Neuronal stem cell (in vitro differentiated cells): ENCODE data around the gene ADARB1.

Experiments used
- DNase-seq: peaks from one replicate; pipeline ENCODE4 v3.0.0-alpha.2; 2013; ENCODE audit warnings: low spot score
- H2AFZ ChIP-seq: one replicate; pipeline ENCODE4 v1.6.1; 2013; ENCODE audit warnings: mild to moderate bottlenecking, low read length, inconsistent platforms
- H2AK5ac ChIP-seq: 2 replicates; pipeline ENCODE4 v1.6.1; 2013; ENCODE audit warnings: low read depth, mild to moderate bottlenecking, inconsistent platforms, low read length, moderate library complexity, mixed read lengths
- H2BK120ac ChIP-seq: 2 replicates; pipeline ENCODE4 v1.6.1; 2013; ENCODE audit warnings: low read depth, mild to moderate bottlenecking, inconsistent platforms, low read length, moderate library complexity, mixed read lengths
- H2BK12ac ChIP-seq: one replicate; pipeline ENCODE4 v1.6.1; 2013; ENCODE audit warnings: low read length, inconsistent platforms
- H2BK15ac ChIP-seq: 2 replicates; pipeline ENCODE4 v1.6.1; 2013; ENCODE audit warnings: mild to moderate bottlenecking, low read length, inconsistent platforms, mixed read lengths
- H2BK5ac ChIP-seq: one replicate; pipeline ENCODE4 v1.6.1; 2013; ENCODE audit warnings: inconsistent platforms, mild to moderate bottlenecking, low read length, moderate library complexity
- H3K14ac ChIP-seq: one replicate; pipeline ENCODE4 v1.6.1; 2013; ENCODE audit warnings: low read length, inconsistent platforms
- H3K18ac ChIP-seq: 2 replicates; pipeline ENCODE4 v1.6.1; 2013; ENCODE audit warnings: low read length, inconsistent platforms
- H3K23ac ChIP-seq: 2 replicates; pipeline ENCODE4 v1.6.1; 2013; ENCODE audit warnings: low read depth, mild to moderate bottlenecking, mixed read lengths, low read length, inconsistent platforms; ENCODE audit not compliant: poor library complexity
- H3K27ac ChIP-seq: replicated peaks from 3 replicates; pipeline ENCODE4 v1.5.1; 2013; ENCODE audit warnings: low read length, inconsistent platforms
- H3K27me3 ChIP-seq, 3 experiments: 2 replicates each; pipeline ENCODE4 v1.6.1; 2013; ENCODE audit warnings: low read length in 3 of 3, mild to moderate bottlenecking in 2 of 3, inconsistent platforms in 1 of 3, low read depth in 1 of 3, mixed read lengths in 1 of 3, moderate library complexity in 1 of 3; ENCODE audit not compliant: control insufficient read depth in 3 of 3, insufficient read depth in 3 of 3
- H3K36me3 ChIP-seq, 2 donors: replicated peaks in 1 of 2; 2 replicates each; pipeline ENCODE4 v1.6.1; 2013; ENCODE audit warnings: low read length in 2 of 2; ENCODE audit not compliant: control insufficient read depth in 2 of 2, insufficient read depth in 2 of 2
- H3K4ac ChIP-seq: 2 replicates; pipeline ENCODE4 v1.6.1; 2013; ENCODE audit warnings: inconsistent platforms, mild to moderate bottlenecking, low read length, moderate library complexity
- H3K4me1 ChIP-seq, 2 donors: 1 replicate in 1 of 2; 2 replicates in 1 of 2; pipeline ENCODE4 v1.6.1; 2013; ENCODE audit warnings: low read length in 2 of 2, low read depth in 1 of 2; ENCODE audit not compliant: control insufficient read depth in 2 of 2, insufficient read depth in 1 of 2
- H3K4me2 ChIP-seq: one replicate; pipeline ENCODE4 v1.6.1; 2013; ENCODE audit warnings: mild to moderate bottlenecking, low read length, inconsistent platforms; ENCODE audit not compliant: insufficient read depth, poor library complexity, severe bottlenecking
- H3K4me3 ChIP-seq, 2 donors: 2 replicates each; pipeline ENCODE4 v1.5.1; 2013; ENCODE audit warnings: low read length in 2 of 2, mild to moderate bottlenecking in 2 of 2, inconsistent platforms in 1 of 2, moderate library complexity in 1 of 2
- H3K79me1 ChIP-seq: one replicate; pipeline ENCODE4 v1.6.1; 2013; ENCODE audit warnings: low read depth, mild to moderate bottlenecking, inconsistent platforms, low read length, moderate library complexity
- H3K9ac ChIP-seq: one replicate; pipeline ENCODE4 v1.6.1; 2013; ENCODE audit warnings: mild to moderate bottlenecking, low read depth, low read length, inconsistent platforms; ENCODE audit not compliant: poor library complexity
- H3K9me3 ChIP-seq, 2 donors: replicated peaks in 1 of 2; 2 replicates each; pipeline versions ENCODE3 to v1.6.1; 2013; ENCODE audit warnings: low read length in 2 of 2, mild to moderate bottlenecking in 2 of 2, inconsistent platforms in 1 of 2, low read depth in 1 of 2, mixed read lengths in 1 of 2, moderate library complexity in 1 of 2; ENCODE audit not compliant: control insufficient read depth in 2 of 2, insufficient read depth in 1 of 2
- H4K8ac ChIP-seq: one replicate; pipeline ENCODE4 v1.6.1; 2013; ENCODE audit warnings: low read depth, mild to moderate bottlenecking, inconsistent platforms, low read length, moderate library complexity
- H4K91ac ChIP-seq: one replicate; pipeline ENCODE4 v1.6.1; 2013; ENCODE audit warnings: low read length, low read depth, mild to moderate bottlenecking, inconsistent platforms; ENCODE audit not compliant: poor library complexity
- WGBS, 2 donors: extraction: QIAGEN DNeasy Blood & Tissue Kit; methylation state at CpG; one replicate each; pipeline ENCODE4 v1.1.7; 2013; ENCODE audit warnings: missing lambda C conversion rate in 2 of 2, mixed read lengths in 1 of 2; ENCODE audit not compliant: insufficient read length in 2 of 2, insufficient replicate concordance in 1 of 2; ENCODE audit errors: extremely low coverage in 2 of 2; 5-methylcytosine and 5-hydroxymethylcytosine counted together

Gene ADARB1

DNA sequence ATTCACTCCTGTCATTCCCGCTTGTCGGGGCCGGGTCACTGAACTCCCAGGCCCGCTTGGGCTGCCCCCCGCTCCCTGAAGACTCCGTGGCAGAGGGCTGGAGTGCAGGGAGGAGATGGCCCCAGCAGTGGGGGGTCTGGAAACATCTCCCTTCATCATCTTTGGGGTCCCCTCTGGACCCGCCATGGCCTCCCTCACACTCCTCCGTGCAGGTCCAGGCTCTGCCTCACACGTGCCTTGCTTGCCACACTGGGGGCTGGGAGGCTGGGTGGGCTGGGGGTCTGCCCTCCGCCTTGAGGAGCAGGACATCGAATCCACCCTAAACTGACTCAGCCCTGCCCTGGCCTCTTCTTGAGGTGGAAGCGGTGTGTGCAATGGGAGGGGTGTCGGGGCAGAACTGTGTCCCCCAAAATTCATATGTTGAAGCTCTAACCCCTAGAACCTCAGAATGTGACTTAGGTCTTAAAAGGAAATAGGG lies 178.1 kb downstream of the ADARB1 start:
- Histone ChIP-seq H4K91ac (no peak overlapping the region), H3K27me3 (peaks cover 0 to 7% (median 0%) of the 10 kb centered on the region in 3 experiments)
- no CpG with 5 or more reads among the region's 13 CpGs for WGBS, 2 donors

DNA sequence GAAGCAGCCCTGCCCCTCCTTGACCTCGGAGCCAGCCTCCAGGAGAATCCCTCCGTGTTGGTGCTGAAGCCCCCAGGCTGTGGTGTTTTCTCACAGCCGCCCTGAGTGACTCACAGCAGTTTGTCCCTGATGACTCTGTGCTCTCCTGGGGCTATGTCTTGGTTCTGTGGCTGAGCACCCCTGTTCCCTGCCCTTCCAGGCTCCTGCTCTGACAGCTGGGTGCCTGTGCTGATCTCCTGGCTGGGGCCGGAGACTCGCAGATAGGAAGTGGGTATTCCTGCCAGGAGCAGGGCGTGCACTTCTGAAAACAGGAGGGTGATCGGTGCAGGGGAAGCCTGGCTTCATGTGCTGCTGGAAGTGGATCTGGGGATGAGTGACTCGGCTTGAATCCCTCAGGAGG lies 178.8 kb downstream of the ADARB1 start:
- no peak overlapping the region for H3K27ac ChIP-seq

More for the DNA sequence above, 178.1 kb downstream of the ADARB1 start:
- no peak overlapping the region for H3K4ac ChIP-seq
- no peak overlapping the region for H2BK5ac ChIP-seq
- H3K9ac ChIP-seq = no peak overlapping the region
- no peak overlapping the region for H3K4me2 ChIP-seq
- H2BK12ac ChIP-seq = no peak overlapping the region
- peak overlapping the region; percentile 64 for H2BK15ac ChIP-seq
- no peak overlapping the region for H3K27ac ChIP-seq
- H2AK5ac ChIP-seq = peak overlapping the region; percentile 42
- H3K14ac ChIP-seq = peak overlapping the region; percentile 83
- H4K8ac ChIP-seq = no peak overlapping the region
- peak overlapping the region; percentile 46 for H3K18ac ChIP-seq
- no peak overlapping the region for H2BK120ac ChIP-seq
- H3K79me1 ChIP-seq = peaks cover 2% of the 10 kb centered on the region
- H2AFZ ChIP-seq = no peak overlapping the region
- no peak for DNase-seq
- peaks cover 13% of the 10 kb centered on the region in 2 donors for H3K4me1 ChIP-seq
- no peak overlapping the region for H3K23ac ChIP-seq
- H3K9me3 ChIP-seq = peaks cover 2 to 19% of the 10 kb centered on the region in 2 donors
- no peak overlapping the region for H3K4me3 ChIP-seq
- no peaks in the 10 kb centered on the region for H3K36me3 ChIP-seq

DNA sequence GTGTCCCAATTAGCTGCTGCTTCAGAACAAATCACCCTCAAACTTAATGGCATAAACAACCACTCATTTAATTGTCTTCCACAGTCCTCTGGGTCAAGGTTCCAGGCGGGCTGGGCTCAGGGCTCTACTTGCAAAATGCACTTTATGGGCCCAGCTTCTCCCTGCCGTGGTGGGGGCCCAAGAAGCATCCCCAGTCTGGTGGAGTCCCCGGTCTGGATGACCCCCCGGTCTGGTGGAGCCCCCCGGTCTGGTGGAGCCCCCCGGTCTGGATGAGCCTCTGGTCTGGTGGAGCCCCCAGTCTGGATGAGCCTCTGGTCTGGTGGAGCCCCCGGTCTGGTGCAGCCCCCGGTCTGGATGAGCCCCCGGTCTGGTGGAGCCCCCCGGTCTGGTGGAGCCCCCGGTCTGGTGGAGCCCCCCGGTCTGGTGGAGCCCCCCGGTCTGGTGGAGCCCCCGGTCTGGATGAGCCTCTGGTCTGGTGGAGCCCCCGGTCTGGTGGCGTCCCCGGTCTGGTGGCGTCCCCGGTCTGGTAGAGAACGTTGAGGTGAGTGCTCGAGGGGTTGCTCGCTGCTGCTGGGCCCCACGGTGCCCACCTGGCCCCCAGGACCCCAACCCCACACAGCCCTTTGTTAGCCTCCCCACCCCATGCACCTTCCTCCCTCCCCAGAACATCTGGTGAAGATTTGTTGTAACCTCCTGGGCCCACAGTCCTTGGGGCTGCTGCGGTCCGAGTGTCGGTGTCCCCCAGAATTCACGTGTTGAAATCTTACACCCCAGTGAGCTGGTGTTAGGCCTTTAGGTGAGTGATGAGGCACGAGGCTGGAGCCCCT lies 179.5 kb downstream of the ADARB1 start:
- H2AK5ac ChIP-seq = peak overlapping the region; percentile 28
- H3K18ac ChIP-seq = peak overlapping the region; percentile 27
- H3K27me3 ChIP-seq = peaks cover 0 to 3% (median 0%) of the 10 kb centered on the region in 3 experiments
- peaks cover 2% of the 10 kb centered on the region for H3K79me1 ChIP-seq
- no peak overlapping the region for H2BK5ac ChIP-seq
- H3K9ac ChIP-seq = no peak overlapping the region
- H2BK120ac ChIP-seq = no peak overlapping the region
- no peak for DNase-seq
- H3K4ac ChIP-seq = no peak overlapping the region
- H3K14ac ChIP-seq = no peak overlapping the region
- H3K9me3 ChIP-seq = peaks cover 2 to 19% of the 10 kb centered on the region in 2 donors
- no peak overlapping the region for H3K27ac ChIP-seq
- no peaks in the 10 kb centered on the region for H3K36me3 ChIP-seq
- WGBS, 2 donors = no CpG with 5 or more reads among the region's 28 CpGs
- H3K23ac ChIP-seq = no peak overlapping the region
- no peak overlapping the region for H4K8ac ChIP-seq
- H3K4me1 ChIP-seq = peaks cover 8 to 14% of the 10 kb centered on the region in 2 donors
- H3K4me3 ChIP-seq = no peak overlapping the region
- H4K91ac ChIP-seq = no peak overlapping the region
- peak overlapping the region; percentile 84 for H2BK12ac ChIP-seq
- peak overlapping the region; percentile 16 for H2AFZ ChIP-seq
- H3K4me2 ChIP-seq = no peak overlapping the region
- H2BK15ac ChIP-seq = peak overlapping the region; percentile 58

More for the DNA sequence above, 178.8 kb downstream of the ADARB1 start:
- WGBS, 2 donors = no CpG with 5 or more reads among the region's 8 CpGs
- no peak overlapping the region for H2BK5ac ChIP-seq
- peak overlapping the region; percentile 42 for H2AK5ac ChIP-seq
- no peak overlapping the region for H2BK15ac ChIP-seq
- DNase-seq = no peak
- H3K9me3 ChIP-seq = peaks cover 2 to 19% of the 10 kb centered on the region in 2 donors
- peaks cover 0 to 5% (median 0%) of the 10 kb centered on the region in 3 experiments for H3K27me3 ChIP-seq
- no peak overlapping the region for H3K4ac ChIP-seq
- H2BK12ac ChIP-seq = no peak overlapping the region
- peaks cover 2% of the 10 kb centered on the region for H3K79me1 ChIP-seq
- H2BK120ac ChIP-seq = no peak overlapping the region
- no peak overlapping the region for H3K4me2 ChIP-seq
- peak overlapping the region; percentile 30 for H3K9ac ChIP-seq
- H4K91ac ChIP-seq = no peak overlapping the region
- peak overlapping the region; percentile 75 for H3K14ac ChIP-seq
- no peak overlapping the region for H2AFZ ChIP-seq
- peaks cover 13 to 15% of the 10 kb centered on the region in 2 donors for H3K4me1 ChIP-seq
- H3K4me3 ChIP-seq = no peak overlapping the region
- H4K8ac ChIP-seq = no peak overlapping the region
- H3K23ac ChIP-seq = peak overlapping the region; percentile 75
- no peaks in the 10 kb centered on the region for H3K36me3 ChIP-seq
- H3K18ac ChIP-seq = peak overlapping the region; percentile 64

DNA sequence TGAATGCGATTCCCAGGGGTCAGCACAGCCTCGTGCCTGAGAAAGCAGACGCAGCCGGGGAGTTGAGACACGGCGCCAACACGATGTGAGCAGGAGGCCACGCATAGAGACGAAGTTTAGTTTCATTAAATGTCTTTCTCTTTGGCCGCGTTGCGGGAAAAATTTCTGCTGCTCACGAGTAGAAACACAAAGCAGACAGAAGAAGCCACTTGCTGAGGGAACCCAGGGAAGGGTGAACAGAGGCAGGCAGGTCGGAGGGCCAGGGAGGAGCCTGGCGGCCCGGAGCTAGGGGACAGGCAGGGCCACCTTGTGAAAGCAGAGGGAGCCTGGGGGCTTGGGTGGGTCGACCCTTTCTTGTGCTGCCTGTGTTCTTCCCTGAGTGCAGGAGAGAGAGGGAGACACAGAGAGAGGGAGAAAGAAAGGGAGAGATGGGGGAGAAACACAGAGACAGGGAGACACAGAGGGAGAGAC lies 180.1 kb downstream of the ADARB1 start:
- no peak overlapping the region for H3K4ac ChIP-seq
- no peak overlapping the region for H3K4me3 ChIP-seq
- peaks cover 2% of the 10 kb centered on the region for H3K79me1 ChIP-seq
- no peak for DNase-seq
- H4K8ac ChIP-seq = no peak overlapping the region
- no peak overlapping the region for H2BK120ac ChIP-seq
- H2AK5ac ChIP-seq = no peak overlapping the region
- H3K27me3 ChIP-seq = peaks cover 0 to 3% (median 0%) of the 10 kb centered on the region in 3 experiments
- H3K27ac ChIP-seq = no peak overlapping the region
- no peak overlapping the region for H3K23ac ChIP-seq
- peaks cover 4 to 11% of the 10 kb centered on the region in 2 donors for H3K4me1 ChIP-seq
- H2AFZ ChIP-seq = peak overlapping the region; percentile 16
- no peak overlapping the region for H2BK5ac ChIP-seq
- no peaks in the 10 kb centered on the region for H3K36me3 ChIP-seq
- no peak overlapping the region for H3K4me2 ChIP-seq
- H3K14ac ChIP-seq = no peak overlapping the region
- WGBS, 2 donors = no CpG with 5 or more reads among the region's 17 CpGs
- no peak overlapping the region for H3K9ac ChIP-seq
- H3K9me3 ChIP-seq = peaks cover 2 to 19% of the 10 kb centered on the region in 2 donors
- H2BK12ac ChIP-seq = peak overlapping the region; percentile 84
- H3K18ac ChIP-seq = peak overlapping the region; percentile 27
- no peak overlapping the region for H4K91ac ChIP-seq
- H2BK15ac ChIP-seq = peak overlapping the region; percentile 58
